Right lobe of liver (tissue), 6 donors: ENCODE measurements around the gene GPR141. TPM values are rescaled to one million over a fixed set of nuclear protein-coding genes. Genes with fewer than 3 reads are reported as not detected.

Experiments used
- ATAC-seq, 4 donors: fragments of 200-7000 bp; cut with Tn5 transposase; one replicate each; pipeline ENCODE4 v1.9.1; 2020; ENCODE audit warnings: mild to moderate bottlenecking in 4 of 4, moderate library complexity in 4 of 4
- DNase-seq, 3 donors: peaks; one replicate each; pipeline ENCODE4 v3.0.0-alpha.2; 2020
- H3K27ac ChIP-seq, 3 donors: fragments of 200-600 bp; one replicate each; pipeline ENCODE4 v1.8.0; 2022
- H3K27me3 ChIP-seq, 2 donors: fragments of 200-600 bp; one replicate each; pipeline ENCODE4 v1.8.0; 2022
- H3K36me3 ChIP-seq, 4 donors: fragments of 200-600 bp; sonication (generic) in 1 of 4; one replicate each; pipeline versions ENCODE4 v1.5.1 to v1.8.0; 2017 to 2022; ENCODE audit warnings: control low read depth in 1 of 4
- H3K4me1 ChIP-seq, 4 donors: fragments of 200-600 bp; sonication (generic) in 1 of 4; one replicate each; pipeline versions ENCODE4 v1.5.1 to v1.8.0; 2017 to 2022; ENCODE audit warnings: control low read depth in 1 of 4
- H3K4me3 ChIP-seq, 3 donors: fragments of 200-600 bp; one replicate each; pipeline ENCODE4 v1.8.0; 2022
- H3K9me3 ChIP-seq, 4 donors: fragments of 200-600 bp; sonication (generic) in 1 of 4; one replicate each; pipeline versions ENCODE4 v1.5.1 to v1.8.0; 2017 to 2022; ENCODE audit warnings: control low read depth in 1 of 4
- POLR2A ChIP-seq: fragments of 450-650 bp; IDR thresholded peaks from one replicate; pipeline ENCODE4 v1.6.1; 2017; ENCODE audit warnings: antibody characterized with exemption, mild to moderate bottlenecking
- WGBS: methylation state at CpG from one replicate; pipeline ENCODE4 v1.1.6; 2018; ENCODE audit warnings: low coverage, low lambda C conversion rate; ENCODE audit not compliant: insufficient coverage; ENCODE audit errors: missing lambda C conversion rate; 5-methylcytosine and 5-hydroxymethylcytosine counted together
- intact Hi-C, 2 donors: fragments of 100-400 bp; cut with DNase I; formaldehyde crosslinking; loops; one replicate each; pipeline versions ENCODE4 v1.11.2 to v1.14.1; 2022
- total RNA-seq, 6 experiments: library from RNA; depleted of rRNA in 2 of 6; stranded (reverse); fragments of >200 nt in 2 of 6; fragmentation: NEBNext Ultra II Directional in 3 of 6; extraction: Animal tissue kit (Norgen Biotek cat#: 25700) in 3 of 6; gene quantifications; one replicate each; pipeline versions ENCODE4 v1.1.0 to v1.2.4, GENCODE V29; 2016 to 2023
- TF ChIP-seq, protein P1 (sequence below), 4 donors: fragments of 200-600 bp in 3 of 4; fragments of 450-650 bp in 1 of 4; IDR thresholded peaks; one replicate each; pipeline versions ENCODE4 v1.5.1 to v1.8.0; 2016 to 2022; ENCODE audit warnings: antibody characterized with exemption in 4 of 4, mild to moderate bottlenecking in 2 of 4
- donor health status: DM: no; HTN: yes; CAD: no.
- donor health status: DM: no; HTN: no; CAD: no.
- donor health status: DM: no; HTN: no; CAD: no.
- donor health status: DM: no; HTN: yes; CAD: no.
- donor health status: DM: no; HTN: yes; CAD: no.

Gene GPR141
- total RNA-seq, 6 experiments from 2014 or later: 0.51 to 0.60 TPM; not detected in 4

DNA sequence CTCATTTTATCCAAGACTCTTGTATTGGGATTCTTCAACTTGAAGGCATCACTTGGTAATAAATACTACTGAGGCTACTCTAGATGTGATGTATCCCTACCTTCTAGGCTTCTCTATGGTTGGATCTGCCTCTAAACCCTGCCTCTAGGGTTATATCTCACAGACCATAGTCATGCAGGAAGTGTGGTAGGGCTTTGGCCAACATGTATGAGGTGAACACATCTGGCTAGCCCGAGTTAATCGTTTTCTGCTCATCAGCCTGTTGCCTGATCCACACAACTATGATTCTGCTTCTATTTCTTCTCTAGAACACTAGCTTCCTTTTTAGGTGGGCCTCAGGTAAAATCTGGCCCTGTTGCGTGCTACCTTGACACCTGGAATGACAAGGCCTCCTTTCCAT is 86.2 kb downstream of the GPR141 start:
- intact Hi-C loops: no loop called here
- 78% methylated on average over 3 of the region's 3 CpGs for WGBS
- Histone ChIP-seq H3K9me3 (no peaks in the 10 kb centered on the region), H3K4me1 (no peaks in the 10 kb centered on the region), H3K27me3 (no peaks in the 10 kb centered on the region), H3K36me3 (no peaks in the 10 kb centered on the region), H3K27ac (no peak overlapping the region), H3K4me3 (no peak overlapping the region)
- DNase-seq (no peak), ATAC-seq (no peak)
- TF ChIP-seq POLR2A: no peak
- TF ChIP-seq, protein P1, sequence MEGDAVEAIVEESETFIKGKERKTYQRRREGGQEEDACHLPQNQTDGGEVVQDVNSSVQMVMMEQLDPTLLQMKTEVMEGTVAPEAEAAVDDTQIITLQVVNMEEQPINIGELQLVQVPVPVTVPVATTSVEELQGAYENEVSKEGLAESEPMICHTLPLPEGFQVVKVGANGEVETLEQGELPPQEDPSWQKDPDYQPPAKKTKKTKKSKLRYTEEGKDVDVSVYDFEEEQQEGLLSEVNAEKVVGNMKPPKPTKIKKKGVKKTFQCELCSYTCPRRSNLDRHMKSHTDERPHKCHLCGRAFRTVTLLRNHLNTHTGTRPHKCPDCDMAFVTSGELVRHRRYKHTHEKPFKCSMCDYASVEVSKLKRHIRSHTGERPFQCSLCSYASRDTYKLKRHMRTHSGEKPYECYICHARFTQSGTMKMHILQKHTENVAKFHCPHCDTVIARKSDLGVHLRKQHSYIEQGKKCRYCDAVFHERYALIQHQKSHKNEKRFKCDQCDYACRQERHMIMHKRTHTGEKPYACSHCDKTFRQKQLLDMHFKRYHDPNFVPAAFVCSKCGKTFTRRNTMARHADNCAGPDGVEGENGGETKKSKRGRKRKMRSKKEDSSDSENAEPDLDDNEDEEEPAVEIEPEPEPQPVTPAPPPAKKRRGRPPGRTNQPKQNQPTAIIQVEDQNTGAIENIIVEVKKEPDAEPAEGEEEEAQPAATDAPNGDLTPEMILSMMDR (IDR thresholded peaks at IDR 0.05): no peak

DNA sequence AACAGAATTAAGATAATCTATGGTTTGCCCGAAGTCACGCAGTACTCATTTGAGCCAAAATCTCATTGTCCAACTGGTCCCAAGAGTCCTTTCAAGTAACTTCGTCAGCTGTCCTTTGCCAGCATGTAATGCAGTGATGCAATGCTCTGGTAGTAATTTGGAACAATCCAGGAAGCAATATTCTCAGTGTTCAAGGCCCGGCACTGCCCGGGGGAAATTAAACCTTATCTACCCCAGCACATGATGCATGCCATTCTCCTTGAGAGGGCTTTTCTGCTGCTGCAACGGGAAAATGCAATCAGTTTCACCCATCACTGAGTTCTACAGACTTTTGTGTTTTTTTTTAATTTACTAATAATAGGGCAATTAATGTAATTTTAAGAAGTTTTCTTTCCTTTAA is 87.3 kb downstream of the GPR141 start:
- Histone ChIP-seq H3K27me3 (no peaks in the 10 kb centered on the region), H3K27ac (no peak overlapping the region), H3K9me3 (no peaks in the 10 kb centered on the region), H3K36me3 (no peaks in the 10 kb centered on the region), H3K4me1 (no peaks in the 10 kb centered on the region), H3K4me3 (no peak overlapping the region)
- TF ChIP-seq, protein P1 (IDR thresholded peaks at IDR 0.05): no peak
- TF ChIP-seq POLR2A: no peak
- WGBS: 65% methylated on average over 6 of the region's 6 CpGs
- DNase-seq (no peak), ATAC-seq (no peak)
- intact Hi-C loops: no loop called here

GRCh38 chr7:37771342-37771741 is 87.8 kb downstream of the GPR141 start:
- Histone ChIP-seq H3K9me3 (no peaks in the 10 kb centered on the region), H3K27me3 (no peaks in the 10 kb centered on the region), H3K36me3 (no peaks in the 10 kb centered on the region), H3K4me1 (no peaks in the 10 kb centered on the region), H3K4me3 (no peak overlapping the region), H3K27ac (no peak overlapping the region)
- ATAC-seq (no peak), DNase-seq (no peak)
- 48% methylated on average over 3 of the region's 3 CpGs for WGBS
- intact Hi-C loops: no loop called here
- TF ChIP-seq, protein P1 (IDR thresholded peaks at IDR 0.05): no peak
- no peak for TF ChIP-seq POLR2A

DNA sequence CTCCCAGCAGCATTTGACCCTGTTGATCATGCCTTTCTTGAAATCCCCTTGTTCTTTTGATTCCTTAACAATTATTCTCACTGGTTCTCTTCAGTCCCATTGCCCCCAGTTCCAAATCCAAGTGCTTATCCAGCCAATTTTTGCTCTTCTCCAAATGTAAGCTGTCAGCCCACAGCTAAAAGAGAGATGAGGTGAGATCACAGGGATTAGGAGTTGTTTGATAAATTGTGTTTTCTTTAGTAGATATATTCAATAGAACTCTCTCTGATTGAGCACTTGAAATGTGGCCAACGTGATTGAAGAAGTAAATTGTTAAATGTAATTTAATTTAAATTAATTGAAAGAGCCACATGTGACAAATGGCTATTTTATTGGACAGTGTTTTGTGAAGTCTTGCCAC is 88.2 kb downstream of the GPR141 start:
- H3K4me1 ChIP-seq: no peaks in the 10 kb centered on the region
- H3K4me3 ChIP-seq: no peak overlapping the region
- no peak overlapping the region for H3K27ac ChIP-seq
- no peaks in the 10 kb centered on the region for H3K36me3 ChIP-seq
- no peak for TF ChIP-seq POLR2A
- TF ChIP-seq, protein P1 (IDR thresholded peaks at IDR 0.05): no peak
- intact Hi-C loops: no loop called here
- H3K27me3 ChIP-seq: no peaks in the 10 kb centered on the region
- WGBS: 17% methylated on average over 1 of the region's 1 CpG
- H3K9me3 ChIP-seq: no peaks in the 10 kb centered on the region
- DNase-seq: no peak
- ATAC-seq: no peak

GRCh38 chr7:37775921-37776320 is 92.4 kb downstream of the GPR141 start:
- no peak for DNase-seq
- TF ChIP-seq, protein P1 (IDR thresholded peaks at IDR 0.05): no peak
- TF ChIP-seq POLR2A: no peak

More at GRCh38 chr7:37775921-37776320, 92.4 kb downstream of the GPR141 start:
- 33% methylated on average over 2 of the region's 3 CpGs for WGBS
- Histone ChIP-seq H3K4me1 (no peaks in the 10 kb centered on the region), H3K4me3 (no peak overlapping the region), H3K36me3 (no peaks in the 10 kb centered on the region), H3K27ac (no peak overlapping the region), H3K9me3 (no peaks in the 10 kb centered on the region), H3K27me3 (no peaks in the 10 kb centered on the region)
- intact Hi-C loops: no loop called here
- no peak for ATAC-seq
